PC-9 (cell line): ENCODE results near the gene C22orf42. TPM values are rescaled to one million over a fixed set of nuclear protein-coding genes. Genes with fewer than 3 reads are reported as not detected.
"Not testable (repeated sequence)": the region's sequence is repeated elsewhere in the genome, so short reads cannot be mapped to it uniquely, and the experiment has no call there.

ENCODE experiments used
- BruUV-seq: library from RNA; stranded (reverse); fragments of 400-500 nt; replicated peaks from 2 replicates; lab custom pipeline; 2021; lab: Mats Ljungman, UMichigan
- CTCF ChIA-PET: fragments of 300-600 bp; sonication (Branson Sonifier 250); formaldehyde crosslinking; loops from one replicate; lab custom pipeline; 2022; ENCODE audit warnings: antibody characterized with exemption; lab: Charles Lee
- POLR2A ChIA-PET: fragments of 300-600 bp; sonication (Branson Sonifier 250); formaldehyde crosslinking; loops from one replicate; lab custom pipeline; 2022; ENCODE audit warnings: antibody characterized with exemption; ENCODE audit not compliant: unreplicated experiment; lab: Charles Lee
- DNase-seq, 2 experiments: peaks; one replicate each; pipeline versions ENCODE4 v3.0.0 to v3.0.0-alpha.2; 2015 to 2022; ENCODE audit warnings: mixed read lengths in 1 of 2
- H2AFZ ChIP-seq: fragments of 200-600 bp; sonication (generic); 2 replicates; pipeline ENCODE4 v1.8.1; 2017; ENCODE audit warnings: antibody characterized with exemption
- H3F3A ChIP-seq: fragments of 200-600 bp; sonication (generic); 2 replicates; pipeline ENCODE4 v1.8.1; 2017; ENCODE audit warnings: antibody characterized with exemption, mild to moderate bottlenecking, low read depth; ENCODE audit not compliant: insufficient read depth
- H3K27ac ChIP-seq: fragments of 200-600 bp; sonication (generic); 2 replicates; pipeline ENCODE4 v1.6.1; 2016; ENCODE audit warnings: mixed run types
- H3K27me3 ChIP-seq: fragments of 200-600 bp; sonication (generic); 2 replicates; pipeline ENCODE4 v1.6.1; 2016; ENCODE audit warnings: low read depth, mixed run types; ENCODE audit not compliant: insufficient read depth
- H3K36me3 ChIP-seq: fragments of 200-600 bp; sonication (generic); 2 replicates; pipeline ENCODE4 v1.6.1; 2016; ENCODE audit warnings: low read depth, mixed run types
- H3K4me1 ChIP-seq: fragments of 200-600 bp; sonication (generic); replicated peaks from 2 replicates; pipeline ENCODE4 v1.6.1; 2016; ENCODE audit warnings: mixed run types; ENCODE audit not compliant: insufficient read depth
- H3K4me2 ChIP-seq: fragments of 200-600 bp; sonication (generic); 2 replicates; pipeline ENCODE4 v1.6.1; 2017; ENCODE audit warnings: mixed run types
- H3K4me3 ChIP-seq: fragments of 200-600 bp; sonication (generic); 2 replicates; pipeline ENCODE4 v1.6.1; 2016; ENCODE audit warnings: mixed run types
- H3K79me2 ChIP-seq: fragments of 200-600 bp; sonication (generic); 2 replicates; pipeline ENCODE4 v1.6.1; 2017; ENCODE audit warnings: low read depth, mixed run types
- H3K9me2 ChIP-seq: fragments of 200-600 bp; sonication (generic); 2 replicates; pipeline ENCODE4 v1.8.1; 2017; ENCODE audit warnings: mild to moderate bottlenecking; ENCODE audit not compliant: insufficient read depth
- H3K9me3 ChIP-seq: fragments of 200-600 bp; sonication (generic); 2 replicates; pipeline ENCODE4 v1.8.1; 2016; ENCODE audit warnings: low read depth; ENCODE audit not compliant: insufficient read depth
- H4K20me1 ChIP-seq: fragments of 200-600 bp; sonication (generic); 2 replicates; pipeline ENCODE4 v1.8.1; 2017; ENCODE audit not compliant: insufficient read depth
- EZH2 ChIP-seq: fragments of 200-600 bp; sonication (generic); IDR thresholded peaks from 2 replicates; pipeline ENCODE4 v1.8.0; 2017; ENCODE audit warnings: antibody characterized with exemption, low read depth
- intact Hi-C: fragments of 100-400 bp; cut with micrococcal nuclease; formaldehyde crosslinking; loops from one replicate; pipeline ENCODE4 v1.10.0; 2022; ENCODE audit not compliant: unreplicated experiment
- total RNA-seq: library from RNA; stranded (reverse); gene quantifications from 2 replicates; pipeline ENCODE4 v1.2.3, GENCODE V29; 2021
- TF ChIP-seq, protein P1 (sequence below): fragments of 200-600 bp; sonication (generic); conservative IDR thresholded peaks from 2 replicates; pipeline ENCODE4 v1.6.1; 2017; ENCODE audit warnings: mixed run types, antibody characterized with exemption, mild to moderate bottlenecking, moderate library complexity

Gene C22orf42
- total RNA-seq, 1 experiment from 2014 or later = not detected

- Histone ChIP-seq H3K9me3 (no peaks in the 10 kb centered on the region), H3K27me3 (peaks cover 38% of the 10 kb centered on the region), H3F3A (no peaks in the 10 kb centered on the region), H3K4me1 (no peaks in the 10 kb centered on the region), H3K9me2 (no peaks in the 10 kb centered on the region), H2AFZ (no peak overlapping the region), H4K20me1 (no peaks in the 10 kb centered on the region), H3K79me2 (no peaks in the 10 kb centered on the region), H3K36me3 (no peaks in the 10 kb centered on the region), H3K4me3 (no peak overlapping the region), H3K4me2 (no peak overlapping the region), H3K27ac (no peak overlapping the region)
- ChIA-PET POLR2A (no interaction called here), CTCF (no interaction called here)
- intact Hi-C loops = loop anchor here (10.0 kb wide), 1 partner anchor 274 kb away; the partner anchor contains the start of gene FBXO7
- no peak for DNase-seq
- TF ChIP-seq, protein P1, sequence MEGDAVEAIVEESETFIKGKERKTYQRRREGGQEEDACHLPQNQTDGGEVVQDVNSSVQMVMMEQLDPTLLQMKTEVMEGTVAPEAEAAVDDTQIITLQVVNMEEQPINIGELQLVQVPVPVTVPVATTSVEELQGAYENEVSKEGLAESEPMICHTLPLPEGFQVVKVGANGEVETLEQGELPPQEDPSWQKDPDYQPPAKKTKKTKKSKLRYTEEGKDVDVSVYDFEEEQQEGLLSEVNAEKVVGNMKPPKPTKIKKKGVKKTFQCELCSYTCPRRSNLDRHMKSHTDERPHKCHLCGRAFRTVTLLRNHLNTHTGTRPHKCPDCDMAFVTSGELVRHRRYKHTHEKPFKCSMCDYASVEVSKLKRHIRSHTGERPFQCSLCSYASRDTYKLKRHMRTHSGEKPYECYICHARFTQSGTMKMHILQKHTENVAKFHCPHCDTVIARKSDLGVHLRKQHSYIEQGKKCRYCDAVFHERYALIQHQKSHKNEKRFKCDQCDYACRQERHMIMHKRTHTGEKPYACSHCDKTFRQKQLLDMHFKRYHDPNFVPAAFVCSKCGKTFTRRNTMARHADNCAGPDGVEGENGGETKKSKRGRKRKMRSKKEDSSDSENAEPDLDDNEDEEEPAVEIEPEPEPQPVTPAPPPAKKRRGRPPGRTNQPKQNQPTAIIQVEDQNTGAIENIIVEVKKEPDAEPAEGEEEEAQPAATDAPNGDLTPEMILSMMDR = no peak
- TF ChIP-seq EZH2 = no peak
- no TSS peak for BruUV-seq
Observed at GRCh38 chr22:32200752-32201151, 41.6 kb upstream of the C22orf42 start.

DNA sequence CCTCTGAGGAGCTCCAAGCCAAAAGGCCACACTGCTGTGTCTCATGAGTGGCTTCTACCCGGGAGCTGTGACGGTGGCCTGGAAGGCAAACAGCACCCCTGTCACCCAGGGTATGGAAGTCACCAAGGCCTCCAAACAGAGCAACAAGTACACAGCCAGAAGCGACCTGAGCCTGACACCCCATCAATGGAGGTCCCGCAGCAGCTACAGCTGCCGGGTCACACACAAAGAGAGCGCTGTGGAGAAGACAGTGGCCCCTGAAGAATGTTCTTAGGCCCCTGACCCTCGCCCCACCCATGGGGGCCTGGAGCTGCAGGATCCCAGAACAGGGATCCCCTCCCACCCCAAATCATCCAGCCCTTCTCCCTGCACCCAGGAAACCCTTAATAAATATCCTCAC is 40.9 kb upstream of the C22orf42 start:
- no peaks in the 10 kb centered on the region for H3K4me1 ChIP-seq
- no peaks in the 10 kb centered on the region for H3K36me3 ChIP-seq
- H3K4me3 ChIP-seq = no peak overlapping the region
- H3F3A ChIP-seq = no peaks in the 10 kb centered on the region
- H3K9me2 ChIP-seq = no peaks in the 10 kb centered on the region
- H3K9me3 ChIP-seq = no peaks in the 10 kb centered on the region
- BruUV-seq = no TSS peak
- H4K20me1 ChIP-seq = no peaks in the 10 kb centered on the region
- ChIA-PET POLR2A (no interaction called here), CTCF (no interaction called here)
- intact Hi-C loops = loop anchor here (10.0 kb wide), 1 partner anchor 275 kb away; the partner anchor contains the start of gene FBXO7
- H3K79me2 ChIP-seq = no peaks in the 10 kb centered on the region
- no peak for DNase-seq
- no peak overlapping the region for H2AFZ ChIP-seq
- TF ChIP-seq, protein P1 = no peak
- no peak for TF ChIP-seq EZH2
- no peak overlapping the region for H3K4me2 ChIP-seq
- no peak overlapping the region for H3K27ac ChIP-seq
- H3K27me3 ChIP-seq = peaks cover 46% of the 10 kb centered on the region

DNA sequence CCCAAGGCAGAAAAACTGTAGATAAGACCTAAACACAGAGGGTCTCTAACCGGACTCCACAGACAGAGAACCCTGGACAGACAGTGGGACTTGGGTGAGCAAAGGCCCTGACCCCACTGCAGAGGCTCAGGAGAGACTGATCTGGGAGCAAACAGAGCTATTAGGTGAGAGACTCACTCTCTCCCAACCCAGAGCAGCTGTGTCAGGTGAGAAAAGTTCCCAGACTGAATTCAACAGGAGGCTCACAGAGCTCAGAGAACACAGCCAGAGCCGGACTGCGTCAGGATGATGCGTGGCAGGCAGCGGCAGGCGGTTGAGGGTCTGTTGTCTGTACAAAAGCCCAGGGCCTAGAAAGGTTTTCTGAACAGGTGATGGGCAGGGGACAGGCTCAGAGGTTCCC is 40.2 kb upstream of the C22orf42 start:
- Histone ChIP-seq H3K27me3 (peaks cover 52% of the 10 kb centered on the region), H3F3A (no peaks in the 10 kb centered on the region), H3K4me1 (no peaks in the 10 kb centered on the region), H4K20me1 (no peaks in the 10 kb centered on the region), H3K4me2 (no peak overlapping the region), H3K36me3 (no peaks in the 10 kb centered on the region), H3K9me2 (no peaks in the 10 kb centered on the region), H3K4me3 (no peak overlapping the region), H3K27ac (no peak overlapping the region), H2AFZ (no peak overlapping the region), H3K9me3 (no peaks in the 10 kb centered on the region), H3K79me2 (no peaks in the 10 kb centered on the region)
- POLR2A ChIA-PET = no interaction called here
- CTCF ChIA-PET = no interaction called here
- no TSS peak for BruUV-seq
- TF ChIP-seq, protein P1 = no peak
- no peak for TF ChIP-seq EZH2
- no peak for DNase-seq
- intact Hi-C loops = no loop called here

- H3K27me3 ChIP-seq = peaks cover 66% of the 10 kb centered on the region
- CTCF ChIA-PET = interaction anchor here (0.5 kb wide), 1 partner anchor 217 kb away, joined by 3 read pairs; no protein-coding TSS in a partner anchor
- H3F3A ChIP-seq, H3K27ac ChIP-seq, H3K36me3 ChIP-seq, POLR2A ChIA-PET, H3K4me1 ChIP-seq, H2AFZ ChIP-seq, H3K79me2 ChIP-seq, BruUV-seq, H4K20me1 ChIP-seq, H3K9me2 ChIP-seq, H3K4me3 ChIP-seq, H3K4me2 ChIP-seq, DNase-seq, H3K9me3 ChIP-seq, intact Hi-C loops: not testable (repeated sequence)
Observed at GRCh38 chr22:32197553-32198226, 38.6 kb upstream of the C22orf42 start.

- H2AFZ ChIP-seq, H3K36me3 ChIP-seq, H3K27ac ChIP-seq, H3K4me1 ChIP-seq, CTCF ChIA-PET, H4K20me1 ChIP-seq, BruUV-seq, H3K79me2 ChIP-seq, POLR2A ChIA-PET, H3K9me3 ChIP-seq, H3F3A ChIP-seq, DNase-seq, H3K9me2 ChIP-seq, H3K4me3 ChIP-seq, H3K4me2 ChIP-seq, intact Hi-C loops: not testable (repeated sequence)
- H3K27me3 ChIP-seq = peaks cover 80% of the 10 kb centered on the region
Observed at GRCh38 chr22:32195900-32196299, 36.8 kb upstream of the C22orf42 start.
